GM19467 (cell line): ENCODE results near the gene PRDM16.

Experiments
- ATAC-seq: cut with Tn5 transposase; IDR thresholded peaks from one replicate; pipeline ENCODE4 v1.9.1; 2021; ENCODE audit warnings: mild to moderate bottlenecking, moderate library complexity; ENCODE audit not compliant: unreplicated experiment

Gene PRDM16

GRCh38 chr1:3196577-3197245 lies 127.7 kb downstream of the PRDM16 start:
- ATAC-seq = no peak

GRCh38 chr1:3197781-3198316 lies 128.8 kb downstream of the PRDM16 start:
- ATAC-seq = no peak

GRCh38 chr1:3198371-3199271 lies 129.6 kb downstream of the PRDM16 start:
- no peak for ATAC-seq

- no peak for ATAC-seq
These were observed 135.7 kb downstream of the PRDM16 start for GRCh38 chr1:3204725-3205124.

GRCh38 chr1:3205815-3206214 lies 136.8 kb downstream of the PRDM16 start:
- no peak for ATAC-seq

- no peak for ATAC-seq
These were observed 137.7 kb downstream of the PRDM16 start for GRCh38 chr1:3206696-3207095.

GRCh38 chr1:3207217-3207848 lies 138.3 kb downstream of the PRDM16 start:
- ATAC-seq = no peak

- ATAC-seq = no peak
These were observed 139.8 kb downstream of the PRDM16 start for GRCh38 chr1:3208819-3209200.

- ATAC-seq = no peak
These were observed 140.2 kb downstream of the PRDM16 start for GRCh38 chr1:3209201-3209600.

GRCh38 chr1:3211582-3212375 lies 142.8 kb downstream of the PRDM16 start:
- ATAC-seq = no peak

GRCh38 chr1:3212453-3213355 lies 143.7 kb downstream of the PRDM16 start:
- no peak for ATAC-seq

- ATAC-seq = no peak
These were observed 144.7 kb downstream of the PRDM16 start for GRCh38 chr1:3213730-3214129.

GRCh38 chr1:3215198-3216014 lies 146.4 kb downstream of the PRDM16 start:
- no peak for ATAC-seq

GRCh38 chr1:3216015-3216391 lies 147.0 kb downstream of the PRDM16 start:
- no peak for ATAC-seq

- no peak for ATAC-seq
These were observed 148.2 kb downstream of the PRDM16 start for GRCh38 chr1:3217181-3217641.

GRCh38 chr1:3217979-3218679 lies 149.1 kb downstream of the PRDM16 start:
- ATAC-seq = no peak

GRCh38 chr1:3219005-3219790 lies 150.2 kb downstream of the PRDM16 start:
- ATAC-seq = no peak
